GM06990 (cell line): ENCODE measurements around the gene FXYD6.
"Not testable (repeated sequence)": the region's sequence is repeated elsewhere in the genome, so short reads cannot be mapped to it uniquely, and the experiment has no call there.

Experiments used
- DNase-seq: peaks from one replicate; pipeline ENCODE4 v3.0.0-alpha.2; 2011; ENCODE audit not compliant: insufficient read length; ENCODE audit errors: extremely low read depth
- H3K27me3 ChIP-seq: replicated peaks from 2 replicates; pipeline ENCODE4 v1.6.0; 2011; ENCODE audit warnings: low read length; ENCODE audit not compliant: control insufficient read depth, insufficient read depth
- H3K36me3 ChIP-seq: 2 replicates; pipeline ENCODE4 v1.5.1; 2011; ENCODE audit warnings: low read length; ENCODE audit not compliant: control insufficient read depth, insufficient read depth
- H3K4me3 ChIP-seq: replicated peaks from 2 replicates; pipeline ENCODE4 v1.5.1; 2011; ENCODE audit warnings: low read depth, mild to moderate bottlenecking, control low read depth, low read length
- TF ChIP-seq, protein P1 (sequence below): IDR thresholded peaks from 2 replicates; pipeline ENCODE4 v1.5.1; 2011; ENCODE audit warnings: low read length, control low read depth, mild to moderate bottlenecking, inconsistent platforms; ENCODE audit not compliant: insufficient read depth, poor library complexity, severe bottlenecking

FXYD6 gene

DNA sequence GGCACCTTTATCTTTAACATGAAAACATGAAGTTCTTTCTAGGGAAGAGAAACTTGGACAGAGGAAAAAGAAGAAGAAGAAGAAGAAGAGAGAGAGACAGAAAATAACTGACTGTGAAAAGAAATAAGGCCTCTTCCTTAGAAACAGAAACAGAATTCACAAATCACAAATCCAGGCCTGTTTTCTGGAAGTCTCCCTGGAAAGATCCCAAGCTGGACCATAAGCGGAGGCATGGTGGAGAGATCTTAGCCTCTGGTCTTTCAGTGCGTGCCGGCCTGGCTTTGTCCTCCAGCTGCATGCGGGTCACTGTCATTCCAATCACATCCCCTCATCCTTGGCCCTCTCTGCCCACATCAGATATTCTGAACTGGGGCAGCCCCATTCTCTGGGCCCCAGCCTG, 6.9 kb downstream of the FXYD6 start:
- TF ChIP-seq, protein P1, sequence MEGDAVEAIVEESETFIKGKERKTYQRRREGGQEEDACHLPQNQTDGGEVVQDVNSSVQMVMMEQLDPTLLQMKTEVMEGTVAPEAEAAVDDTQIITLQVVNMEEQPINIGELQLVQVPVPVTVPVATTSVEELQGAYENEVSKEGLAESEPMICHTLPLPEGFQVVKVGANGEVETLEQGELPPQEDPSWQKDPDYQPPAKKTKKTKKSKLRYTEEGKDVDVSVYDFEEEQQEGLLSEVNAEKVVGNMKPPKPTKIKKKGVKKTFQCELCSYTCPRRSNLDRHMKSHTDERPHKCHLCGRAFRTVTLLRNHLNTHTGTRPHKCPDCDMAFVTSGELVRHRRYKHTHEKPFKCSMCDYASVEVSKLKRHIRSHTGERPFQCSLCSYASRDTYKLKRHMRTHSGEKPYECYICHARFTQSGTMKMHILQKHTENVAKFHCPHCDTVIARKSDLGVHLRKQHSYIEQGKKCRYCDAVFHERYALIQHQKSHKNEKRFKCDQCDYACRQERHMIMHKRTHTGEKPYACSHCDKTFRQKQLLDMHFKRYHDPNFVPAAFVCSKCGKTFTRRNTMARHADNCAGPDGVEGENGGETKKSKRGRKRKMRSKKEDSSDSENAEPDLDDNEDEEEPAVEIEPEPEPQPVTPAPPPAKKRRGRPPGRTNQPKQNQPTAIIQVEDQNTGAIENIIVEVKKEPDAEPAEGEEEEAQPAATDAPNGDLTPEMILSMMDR, result no peak

DNA sequence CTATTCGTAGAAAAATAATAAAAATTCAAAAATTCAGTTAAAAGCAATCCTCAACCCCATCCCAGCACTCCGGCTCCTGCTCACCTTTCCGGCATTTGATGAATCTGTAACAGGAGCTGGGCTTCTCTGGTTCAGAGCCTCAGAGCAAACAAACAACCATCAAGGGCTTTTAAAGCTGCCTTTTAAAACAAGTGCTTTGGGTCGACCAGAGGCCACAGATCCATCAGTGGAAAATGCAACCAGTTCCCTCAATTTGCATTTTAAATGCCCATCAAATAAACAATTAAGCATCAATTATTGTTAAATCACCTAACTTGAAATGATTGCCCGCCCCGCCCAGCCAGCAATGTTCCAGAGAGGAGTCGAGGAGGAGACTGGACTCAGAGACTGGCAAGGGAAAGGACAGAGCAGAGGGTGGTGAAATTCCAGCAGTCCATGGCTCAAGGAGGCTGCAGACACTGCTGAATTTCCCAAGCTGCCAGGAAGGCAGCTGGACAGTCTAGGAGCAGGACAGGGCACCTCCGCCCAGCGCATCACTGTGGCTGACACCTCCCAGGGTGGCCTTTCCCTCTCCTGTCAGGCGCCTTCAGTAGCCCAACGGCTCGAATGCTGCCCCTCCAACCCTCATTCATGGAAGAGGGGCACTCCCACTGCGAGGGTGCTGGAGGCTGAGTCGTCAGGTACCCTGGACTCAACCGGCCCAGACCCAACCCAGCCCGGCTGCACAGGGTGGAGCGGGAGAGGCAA, 7.5 kb downstream of the FXYD6 start:
- Histone ChIP-seq H3K27me3 (peaks cover 3% of the 10 kb centered on the region), H3K36me3 (no peaks in the 10 kb centered on the region), H3K4me3 (no peak overlapping the region)
- DNase-seq, result no peak
- TF ChIP-seq, protein P1, result no peak

More for the DNA sequence above, 6.9 kb downstream of the FXYD6 start:
- H3K4me3 ChIP-seq, result no peak overlapping the region
- no peaks in the 10 kb centered on the region for H3K36me3 ChIP-seq
- DNase-seq, result no peak
- H3K27me3 ChIP-seq, result peaks cover 3% of the 10 kb centered on the region

DNA sequence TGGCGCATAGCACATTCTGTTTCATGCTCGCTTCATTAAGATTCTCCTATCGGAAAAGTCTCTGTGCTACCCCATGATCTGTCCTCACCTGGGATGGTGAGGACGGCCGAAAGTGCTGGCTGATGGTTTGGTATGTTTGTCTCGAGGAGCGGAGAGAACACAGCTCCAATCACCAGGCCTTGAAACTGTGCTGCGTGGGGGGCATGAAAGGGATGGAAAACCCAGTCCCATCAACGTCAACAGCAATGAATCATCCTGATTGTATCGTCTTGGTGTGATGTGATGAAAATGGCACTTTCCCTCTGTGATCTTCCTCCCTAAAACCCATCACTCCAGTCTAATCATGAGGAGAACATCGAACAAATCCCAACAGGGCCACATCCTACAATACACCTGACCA, 8.4 kb downstream of the FXYD6 start:
- no peak for DNase-seq
- peaks cover 1% of the 10 kb centered on the region for H3K27me3 ChIP-seq
- TF ChIP-seq, protein P1, result no peak
- H3K36me3 ChIP-seq, result no peaks in the 10 kb centered on the region
- H3K4me3 ChIP-seq, result no peak overlapping the region

GRCh38 chr11:117866526-117866925, 9.9 kb downstream of the FXYD6 start:
- TF ChIP-seq, protein P1, result no peak
- peaks cover 3% of the 10 kb centered on the region for H3K27me3 ChIP-seq
- DNase-seq, result no peak

DNA sequence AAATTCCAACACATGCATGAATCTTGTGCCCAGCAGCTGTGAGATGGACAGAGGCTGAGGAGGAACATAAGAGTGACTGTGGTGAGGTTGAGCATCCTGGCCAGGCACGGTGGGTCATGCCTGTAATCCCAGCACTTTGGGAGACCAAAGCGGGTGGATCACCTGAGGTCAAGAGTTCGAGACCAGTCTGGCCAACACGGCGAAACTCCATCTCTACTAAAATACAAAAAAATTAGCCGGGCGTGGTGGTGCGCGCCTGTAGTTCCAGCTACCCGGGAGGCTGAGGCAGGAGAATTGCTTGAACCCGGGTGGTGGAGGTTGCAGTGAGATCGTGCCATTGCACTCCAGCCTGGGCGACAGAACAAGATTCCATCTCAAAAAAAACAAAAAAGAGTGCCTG, 10.9 kb downstream of the FXYD6 start:
- DNase-seq, H3K4me3 ChIP-seq, H3K27me3 ChIP-seq, H3K36me3 ChIP-seq: not testable (repeated sequence)

More at GRCh38 chr11:117866526-117866925, 9.9 kb downstream of the FXYD6 start:
- Histone ChIP-seq H3K36me3 (no peaks in the 10 kb centered on the region), H3K4me3 (no peak overlapping the region)

GRCh38 chr11:117863383-117863782, 13.1 kb downstream of the FXYD6 start:
- H3K27me3 ChIP-seq, result peaks cover 3% of the 10 kb centered on the region
- TF ChIP-seq, protein P1, result no peak
- DNase-seq, result no peak
- no peak overlapping the region for H3K4me3 ChIP-seq
- H3K36me3 ChIP-seq, result no peaks in the 10 kb centered on the region
